PC-3 (cell line): ENCODE data around the gene DSTN. TPM values are rescaled to one million over a fixed set of nuclear protein-coding genes. Genes with fewer than 3 reads are reported as not detected.

Experiments used
- ATAC-seq: fragments of 200-7000 bp; cut with Tn5 transposase; 2 replicates; pipeline ENCODE4 v1.9.1; 2020; ENCODE audit warnings: mild to moderate bottlenecking, moderate library complexity
- BruUV-seq: library from RNA; stranded (reverse); fragments of 400-500 nt; replicated peaks from 2 replicates; lab custom pipeline; 2021; lab: Mats Ljungman, UMichigan
- CTCF ChIA-PET: fragments of 300-600 bp; sonication (Branson Sonifier 250); formaldehyde crosslinking; loops from one replicate; lab custom pipeline; 2022; ENCODE audit warnings: antibody characterized with exemption; lab: Charles Lee
- POLR2A ChIA-PET: fragments of 300-600 bp; sonication (Branson Sonifier 250); formaldehyde crosslinking; loops from one replicate; lab custom pipeline; 2022; ENCODE audit warnings: antibody characterized with exemption; ENCODE audit not compliant: unreplicated experiment; lab: Charles Lee
- DNase-seq: peaks from one replicate; pipeline ENCODE4 v3.0.0-alpha.2; 2015
- H2AFZ ChIP-seq: fragments of 300-600 bp; sonication (generic); 2 replicates; pipeline ENCODE4 v1.6.0; 2016; ENCODE audit warnings: antibody characterized with exemption, low read length
- H3F3A ChIP-seq: fragments of 300-600 bp; sonication (generic); one replicate; pipeline ENCODE4 v1.6.0; 2017; ENCODE audit warnings: antibody characterized with exemption, low read length, control low read depth, mild to moderate bottlenecking; ENCODE audit not compliant: unreplicated experiment
- H3K27ac ChIP-seq: fragments of 300-600 bp; sonication (generic); 2 replicates; pipeline ENCODE4 v1.5.1; 2016; ENCODE audit warnings: mild to moderate bottlenecking, low read length
- H3K27me3 ChIP-seq: fragments of 300-600 bp; sonication (generic); 2 replicates; pipeline ENCODE4 v1.6.1; 2016; ENCODE audit warnings: low read length, mixed read lengths
- H3K36me3 ChIP-seq: fragments of 300-600 bp; sonication (generic); 2 replicates; pipeline ENCODE4 v1.6.1; 2016; ENCODE audit warnings: low read depth, mixed run types, low read length, mixed read lengths
- H3K4me1 ChIP-seq: fragments of 300-600 bp; sonication (generic); 2 replicates; pipeline ENCODE4 v1.5.1; 2016; ENCODE audit warnings: low read length; ENCODE audit not compliant: insufficient read depth
- H3K4me2 ChIP-seq: fragments of 300-600 bp; sonication (generic); 2 replicates; pipeline ENCODE4 v1.6.0; 2016; ENCODE audit warnings: low read length
- H3K4me3 ChIP-seq: fragments of 300-600 bp; sonication (generic); 2 replicates; pipeline ENCODE4 v1.5.1; 2016; ENCODE audit warnings: mild to moderate bottlenecking, low read length, mixed read lengths
- H3K79me2 ChIP-seq: fragments of 300-600 bp; sonication (generic); 2 replicates; pipeline ENCODE4 v1.6.1; 2017; ENCODE audit warnings: low read length, mixed read lengths
- H3K9ac ChIP-seq: fragments of 300-600 bp; sonication (generic); 2 replicates; pipeline ENCODE4 v1.6.0; 2016; ENCODE audit warnings: mild to moderate bottlenecking, low read length
- H3K9me2 ChIP-seq: fragments of 300-600 bp; sonication (generic); replicated peaks from 2 replicates; pipeline ENCODE4 v1.6.1; 2016; ENCODE audit warnings: mixed run types, low read length, mixed read lengths
- H3K9me3 ChIP-seq: fragments of 300-600 bp; sonication (generic); 2 replicates; pipeline ENCODE4 v1.6.1; 2016; ENCODE audit warnings: low read length, mixed read lengths
- H4K20me1 ChIP-seq: fragments of 300-600 bp; sonication (generic); 2 replicates; pipeline ENCODE4 v1.6.1; 2016; ENCODE audit warnings: low read length, mixed read lengths
- CTCF ChIP-seq: fragments of 300-600 bp; sonication (generic); conservative IDR thresholded peaks from 2 replicates; pipeline ENCODE4 v1.5.1; 2017; ENCODE audit warnings: antibody characterized with exemption, low read depth, mild to moderate bottlenecking, low read length
- EZH2 ChIP-seq: fragments of 300-600 bp; sonication (generic); IDR thresholded peaks from one replicate; pipeline ENCODE4 v1.6.1; 2017; ENCODE audit warnings: antibody characterized with exemption, mild to moderate bottlenecking, low read length; ENCODE audit not compliant: unreplicated experiment
- EZH2phosphoT487 ChIP-seq: fragments of 300-600 bp; sonication (generic); IDR thresholded peaks from 2 replicates; pipeline ENCODE4 v1.6.1; 2018; ENCODE audit warnings: mild to moderate bottlenecking, antibody characterized with exemption, low read length, borderline replicate concordance
- intact Hi-C: fragments of 100-400 bp; cut with micrococcal nuclease; formaldehyde crosslinking; loops from 2 replicates; pipeline ENCODE4 v1.9.0; 2023
- total RNA-seq: library from RNA; depleted of rRNA; stranded (reverse); fragments of >200 nt; gene quantifications from 2 replicates; pipeline ENCODE4 v1.2.3, GENCODE V29; 2014

The DSTN gene
- total RNA-seq, 1 experiment from 2014 or later, result 182 TPM

GRCh38 chr20:17587824-17588223 is 17.9 kb downstream of the DSTN start:
- peaks cover 19% of the 10 kb centered on the region for H3K36me3 ChIP-seq
- no peaks in the 10 kb centered on the region for H3K9me2 ChIP-seq
- H3F3A ChIP-seq, result no peaks in the 10 kb centered on the region
- TF ChIP-seq EZH2 (no peak), CTCF (no peak), EZH2phosphoT487 (no peak)
- H4K20me1 ChIP-seq, result peaks cover 44% of the 10 kb centered on the region; the same call in 1 of the 2 replicates
- peaks cover 4% of the 10 kb centered on the region; the same call in 1 of the 2 replicates for H3K4me1 ChIP-seq
- POLR2A ChIA-PET, result no interaction called here
- no peak overlapping the region for H3K4me2 ChIP-seq
- H3K4me3 ChIP-seq, result no peak overlapping the region
- intact Hi-C loops, result no loop called here
- CTCF ChIA-PET, result no interaction called here
- no peak overlapping the region for H3K9ac ChIP-seq
- BruUV-seq, result no TSS peak
- no peak overlapping the region for H2AFZ ChIP-seq
- H3K9me3 ChIP-seq, result no peaks in the 10 kb centered on the region
- no peak overlapping the region for H3K27ac ChIP-seq
- peaks cover 98% of the 10 kb centered on the region for H3K79me2 ChIP-seq
- no peak for DNase-seq
- no peaks in the 10 kb centered on the region for H3K27me3 ChIP-seq
- no peak for ATAC-seq

- no TSS peak for BruUV-seq
- H3K9ac ChIP-seq, result no peak overlapping the region
- ChIA-PET POLR2A (no interaction called here), CTCF (no interaction called here)
- peaks cover 19% of the 10 kb centered on the region for H3K36me3 ChIP-seq
- no peak overlapping the region for H3K27ac ChIP-seq
- H2AFZ ChIP-seq, result no peak overlapping the region
- intact Hi-C loops, result no loop called here
- H3K27me3 ChIP-seq, result no peaks in the 10 kb centered on the region
- TF ChIP-seq EZH2, result no peak
- TF ChIP-seq EZH2phosphoT487, result no peak
- TF ChIP-seq CTCF, result no peak
- no peaks in the 10 kb centered on the region for H3K9me3 ChIP-seq
- no peak overlapping the region for H3K4me3 ChIP-seq
- H4K20me1 ChIP-seq, result peaks cover 44% of the 10 kb centered on the region; the same call in 1 of the 2 replicates
- ATAC-seq (no peak; the same call in 1 of the 2 replicates), DNase-seq (no peak)
- H3K4me1 ChIP-seq, result peaks cover 17% of the 10 kb centered on the region
- H3K79me2 ChIP-seq, result peaks cover 93% of the 10 kb centered on the region
- H3F3A ChIP-seq, result no peaks in the 10 kb centered on the region
- no peaks in the 10 kb centered on the region for H3K9me2 ChIP-seq
- H3K4me2 ChIP-seq, result no peak overlapping the region
These were observed 19.4 kb downstream of the DSTN start for GRCh38 chr20:17589161-17589834.

- Histone ChIP-seq H3K27me3 (no peaks in the 10 kb centered on the region), H3K9me2 (no peaks in the 10 kb centered on the region), H3K9me3 (no peaks in the 10 kb centered on the region), H3K79me2 (peaks cover 93% of the 10 kb centered on the region), H4K20me1 (peaks cover 44% of the 10 kb centered on the region), H3F3A (no peaks in the 10 kb centered on the region), H3K4me2 (no peak overlapping the region), H3K27ac (no peak overlapping the region), H3K9ac (no peak overlapping the region), H2AFZ (no peak overlapping the region), H3K36me3 (peaks cover 13% of the 10 kb centered on the region), H3K4me1 (peaks cover 26% of the 10 kb centered on the region), H3K4me3 (no peak overlapping the region)
- ChIA-PET CTCF (no interaction called here), POLR2A (no interaction called here)
- BruUV-seq, result no TSS peak
- TF ChIP-seq CTCF (no peak), EZH2 (no peak), EZH2phosphoT487 (no peak)
- DNase-seq, result no peak
- no peak for ATAC-seq
- intact Hi-C loops, result no loop called here
These were observed 20.4 kb downstream of the DSTN start for GRCh38 chr20:17590245-17590644.
